Karpas-422 (cell line): Measurements from ENCODE around the gene SEMA4B. TPM values are rescaled to one million over a fixed set of nuclear protein-coding genes. Genes with fewer than 3 reads are reported as not detected.

Experiments used
- DNase-seq: peaks from one replicate; pipeline ENCODE4 v3.0.0-alpha.2; 2015
- H2AFZ ChIP-seq: fragments of 200-600 bp; sonication (generic); 2 replicates; pipeline ENCODE4 v1.6.1; 2014; ENCODE audit warnings: antibody characterized with exemption, low read length, mixed read lengths
- H3K27ac ChIP-seq: fragments of 200-600 bp; sonication (generic); 2 replicates; pipeline ENCODE4 v1.5.1; 2014; ENCODE audit warnings: mild to moderate bottlenecking, low read length, moderate library complexity
- H3K27me3 ChIP-seq: fragments of 200-600 bp; sonication (generic); 2 replicates; pipeline ENCODE4 v1.6.1; 2014; ENCODE audit warnings: low read length, mixed read lengths
- H3K36me3 ChIP-seq: fragments of 200-600 bp; sonication (generic); 2 replicates; pipeline ENCODE4 v1.6.1; 2014; ENCODE audit warnings: low read length, mixed read lengths; ENCODE audit not compliant: insufficient read depth
- H3K4me1 ChIP-seq: fragments of 200-600 bp; sonication (generic); 2 replicates; pipeline ENCODE4 v1.6.1; 2014; ENCODE audit warnings: mild to moderate bottlenecking, low read length, mixed read lengths
- H3K4me2 ChIP-seq: fragments of 200-600 bp; sonication (generic); 2 replicates; pipeline ENCODE4 v1.6.1; 2014; ENCODE audit warnings: low read length, low read depth, mild to moderate bottlenecking; ENCODE audit not compliant: poor library complexity, severe bottlenecking
- H3K4me3 ChIP-seq: fragments of 200-600 bp; sonication (generic); 2 replicates; pipeline ENCODE4 v1.5.1; 2014; ENCODE audit warnings: mild to moderate bottlenecking, antibody characterized with exemption, low read length, mixed read lengths
- H3K79me2 ChIP-seq: fragments of 200-600 bp; sonication (generic); 2 replicates; pipeline ENCODE4 v1.6.1; 2014; ENCODE audit warnings: mild to moderate bottlenecking, low read length, mixed read lengths
- H3K9ac ChIP-seq: fragments of 200-600 bp; sonication (generic); 2 replicates; pipeline ENCODE4 v1.6.0; 2014; ENCODE audit warnings: low read length
- H3K9me2 ChIP-seq: fragments of 200-600 bp; sonication (generic), shearing (Covaris generic); replicated peaks from 2 replicates; pipeline ENCODE4 v1.6.0; 2014; ENCODE audit warnings: mild to moderate bottlenecking, low read length, moderate library complexity; ENCODE audit not compliant: insufficient read depth
- H3K9me3 ChIP-seq: fragments of 300-700, 200-600 bp; sonication (generic); 2 replicates; pipeline ENCODE4 v1.6.1; 2014; ENCODE audit warnings: low read length, mixed read lengths
- H4K20me1 ChIP-seq: fragments of 200-600 bp; sonication (generic); 2 replicates; pipeline ENCODE4 v1.6.1; 2014; ENCODE audit warnings: mild to moderate bottlenecking, antibody characterized with exemption, low read length, low read depth; ENCODE audit not compliant: insufficient read depth
- total RNA-seq: library from RNA; depleted of rRNA; stranded (reverse); fragments of >200 nt; shearing (Covaris generic); gene quantifications from 2 replicates; pipeline ENCODE4 v1.2.3, GENCODE V29; 2014; ENCODE audit warnings: low replicate concordance

The SEMA4B gene
- total RNA-seq, 1 experiment from 2014 or later, result 65.1 TPM

DNA sequence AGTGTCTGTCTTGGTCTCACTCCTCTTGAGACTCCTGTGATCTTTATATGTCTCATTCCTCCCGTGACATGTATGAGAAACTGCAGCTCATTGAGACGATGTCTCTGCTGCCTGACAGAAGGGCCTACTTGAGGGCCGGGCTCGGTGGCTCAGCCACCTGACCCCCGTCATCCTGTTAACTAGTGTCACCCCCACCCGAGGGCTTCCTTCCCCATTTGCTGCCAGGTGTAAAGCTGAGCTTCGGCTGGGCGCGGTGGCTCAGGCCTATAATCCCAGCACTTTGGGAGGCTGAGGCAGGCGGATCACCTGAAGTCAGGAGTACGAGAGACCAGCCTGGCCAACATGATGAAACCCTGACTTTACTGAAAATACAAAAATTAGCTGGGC lies 12.7 kb downstream of the SEMA4B start:
- Histone ChIP-seq H2AFZ (no peak overlapping the region), H3K27ac (no peak overlapping the region), H3K4me3 (no peak overlapping the region)

DNA sequence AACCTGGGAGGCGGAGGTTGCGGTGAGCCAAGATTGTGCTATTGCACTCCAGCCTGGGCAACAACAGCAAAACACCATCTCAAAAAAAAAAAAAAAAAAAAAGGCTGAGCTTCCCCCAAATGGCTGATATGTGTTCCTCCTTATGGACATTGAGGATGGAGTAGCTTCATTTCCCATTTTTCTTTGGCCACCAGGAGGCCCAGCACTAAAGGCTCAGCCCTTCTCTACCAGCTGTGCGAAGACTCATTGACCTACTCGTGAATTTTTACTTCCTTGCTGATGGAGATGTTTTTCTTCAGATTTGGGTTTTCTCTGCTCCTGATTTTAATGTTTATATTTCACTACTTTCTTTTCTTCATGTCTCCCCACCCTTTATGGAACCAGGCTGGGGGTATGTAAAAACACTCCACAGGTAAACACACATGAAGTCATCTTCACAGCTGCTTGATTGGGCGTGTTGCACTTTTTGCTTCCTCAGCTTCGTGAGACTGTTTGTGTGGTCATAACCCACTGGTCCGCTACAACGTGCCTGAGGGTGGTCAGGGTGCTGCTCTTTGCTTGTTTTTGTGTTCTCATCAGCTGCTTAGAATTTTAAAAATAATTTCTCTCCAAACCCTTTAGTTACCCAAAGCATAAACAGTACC lies 13.5 kb downstream of the SEMA4B start:
- Histone ChIP-seq H3K4me1 (peaks cover 57% of the 10 kb centered on the region), H3K9me3 (no peaks in the 10 kb centered on the region), H3K27me3 (no peaks in the 10 kb centered on the region), H3K9me2 (no peaks in the 10 kb centered on the region), H3K27ac (peak overlapping the region; percentile 42; the same call in 1 of the 2 replicates), H3K9ac (no peak overlapping the region), H3K79me2 (peaks cover 55% of the 10 kb centered on the region), H2AFZ (no peak overlapping the region), H3K4me3 (no peak overlapping the region), H3K4me2 (no peak overlapping the region), H3K36me3 (peaks cover 6% of the 10 kb centered on the region; the same call in 1 of the 2 replicates), H4K20me1 (no peaks in the 10 kb centered on the region)
- DNase-seq, result no peak

More for the DNA sequence above, 12.7 kb downstream of the SEMA4B start:
- Histone ChIP-seq H3K36me3 (peaks cover 6% of the 10 kb centered on the region; the same call in 1 of the 2 replicates), H3K9me2 (no peaks in the 10 kb centered on the region), H3K4me1 (peaks cover 50% of the 10 kb centered on the region), H3K4me2 (no peak overlapping the region), H3K79me2 (peaks cover 61% of the 10 kb centered on the region), H4K20me1 (no peaks in the 10 kb centered on the region), H3K9ac (no peak overlapping the region), H3K27me3 (no peaks in the 10 kb centered on the region), H3K9me3 (no peaks in the 10 kb centered on the region)
- no peak for DNase-seq

DNA sequence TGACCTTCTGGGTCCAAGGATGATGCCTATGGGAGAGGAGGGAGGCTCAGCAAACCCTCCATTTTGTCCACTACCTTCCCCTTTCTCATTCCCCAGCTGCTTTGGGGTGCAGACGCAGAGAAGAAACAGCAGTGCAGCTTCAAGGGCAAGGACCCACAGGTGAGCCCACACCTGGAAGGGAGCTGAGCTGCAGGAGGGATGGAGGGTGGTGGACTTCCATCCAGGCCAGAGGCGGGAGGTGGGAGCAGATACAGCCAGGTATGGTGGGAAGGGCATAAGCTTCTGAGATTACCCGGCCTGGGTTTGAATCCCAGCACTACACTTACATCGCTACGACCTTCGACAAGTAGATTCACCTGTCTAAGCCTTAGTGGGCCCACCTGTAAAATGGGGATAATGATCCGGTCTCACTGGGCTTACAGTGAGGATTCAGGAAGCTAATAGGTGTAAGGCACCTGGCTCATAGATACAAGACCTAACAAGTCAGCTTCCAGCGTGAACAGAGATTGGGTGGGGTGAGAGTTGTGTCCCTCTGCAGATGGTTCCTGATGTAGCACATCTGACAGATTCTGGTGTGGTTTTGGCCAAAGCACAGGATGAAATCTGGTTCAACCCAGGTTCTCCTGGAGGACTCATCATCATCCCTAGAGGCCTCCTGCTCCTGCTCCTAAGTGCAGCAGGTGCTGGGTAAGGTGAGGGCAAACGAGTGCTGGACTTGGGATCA lies 16.7 kb downstream of the SEMA4B start:
- Histone ChIP-seq H3K9me2 (no peaks in the 10 kb centered on the region), H3K36me3 (peaks cover 12% of the 10 kb centered on the region; the same call in 1 of the 2 replicates), H3K4me3 (no peak overlapping the region), H3K9ac (0 out of 2 replicates have a peak overlapping the region, but pooled peaks have one; percentile 31), H3K27ac (peak overlapping the region; percentile 80), H3K4me2 (peak overlapping the region; percentile 35), H3K27me3 (no peaks in the 10 kb centered on the region), H4K20me1 (no peaks in the 10 kb centered on the region), H3K4me1 (peaks cover 57% of the 10 kb centered on the region), H3K9me3 (no peaks in the 10 kb centered on the region), H3K79me2 (peaks cover 28% of the 10 kb centered on the region), H2AFZ (no peak overlapping the region)
- no peak for DNase-seq

DNA sequence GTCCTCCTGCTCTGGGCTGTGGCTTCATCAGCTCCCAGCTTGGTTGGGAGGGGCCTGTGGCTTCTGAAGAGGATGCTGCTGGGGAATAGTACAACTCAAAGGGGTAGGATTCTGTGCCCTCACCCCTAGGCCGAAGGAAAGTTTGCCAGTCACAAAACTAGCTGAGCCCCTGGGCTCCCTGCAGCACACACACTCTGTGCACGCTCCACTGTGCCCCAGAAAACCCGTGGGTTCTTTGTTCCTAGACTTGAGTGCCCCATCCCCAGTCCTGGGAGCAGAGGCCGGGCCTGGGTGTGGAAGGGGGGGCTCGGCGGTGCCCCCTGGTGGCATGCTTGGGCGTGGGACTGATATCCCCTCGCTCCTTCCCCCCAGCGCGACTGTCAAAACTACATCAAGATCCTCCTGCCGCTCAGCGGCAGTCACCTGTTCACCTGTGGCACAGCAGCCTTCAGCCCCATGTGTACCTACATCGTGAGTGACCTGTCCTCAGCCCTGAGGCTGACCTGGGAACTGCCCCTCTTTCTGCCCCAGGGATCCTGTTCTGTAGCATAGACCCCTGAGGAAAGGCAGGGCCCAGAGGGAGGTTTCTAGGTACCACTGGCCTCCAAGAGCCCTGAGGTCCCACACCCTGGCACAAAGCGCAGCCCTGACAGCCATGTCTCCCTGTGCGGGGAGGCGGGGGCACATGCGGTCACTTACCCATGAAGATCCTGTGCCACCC lies 18.5 kb downstream of the SEMA4B start:
- H4K20me1 ChIP-seq, result no peaks in the 10 kb centered on the region
- H3K4me3 ChIP-seq, result no peak overlapping the region
- H3K9me2 ChIP-seq, result no peaks in the 10 kb centered on the region
- 0 out of 2 replicates have a peak overlapping the region, but pooled peaks have one; percentile 12 for H3K9ac ChIP-seq
- H3K79me2 ChIP-seq, result peaks cover 19% of the 10 kb centered on the region
- H3K27me3 ChIP-seq, result no peaks in the 10 kb centered on the region
- peaks cover 19% of the 10 kb centered on the region; the same call in 1 of the 2 replicates for H3K36me3 ChIP-seq
- peak overlapping the region; percentile 12; the same call in 1 of the 2 replicates for H3K27ac ChIP-seq
- H3K4me2 ChIP-seq, result no peak overlapping the region
- peak; percentile 85 for DNase-seq
- H3K9me3 ChIP-seq, result no peaks in the 10 kb centered on the region
- H2AFZ ChIP-seq, result no peak overlapping the region
- peaks cover 47% of the 10 kb centered on the region for H3K4me1 ChIP-seq

DNA sequence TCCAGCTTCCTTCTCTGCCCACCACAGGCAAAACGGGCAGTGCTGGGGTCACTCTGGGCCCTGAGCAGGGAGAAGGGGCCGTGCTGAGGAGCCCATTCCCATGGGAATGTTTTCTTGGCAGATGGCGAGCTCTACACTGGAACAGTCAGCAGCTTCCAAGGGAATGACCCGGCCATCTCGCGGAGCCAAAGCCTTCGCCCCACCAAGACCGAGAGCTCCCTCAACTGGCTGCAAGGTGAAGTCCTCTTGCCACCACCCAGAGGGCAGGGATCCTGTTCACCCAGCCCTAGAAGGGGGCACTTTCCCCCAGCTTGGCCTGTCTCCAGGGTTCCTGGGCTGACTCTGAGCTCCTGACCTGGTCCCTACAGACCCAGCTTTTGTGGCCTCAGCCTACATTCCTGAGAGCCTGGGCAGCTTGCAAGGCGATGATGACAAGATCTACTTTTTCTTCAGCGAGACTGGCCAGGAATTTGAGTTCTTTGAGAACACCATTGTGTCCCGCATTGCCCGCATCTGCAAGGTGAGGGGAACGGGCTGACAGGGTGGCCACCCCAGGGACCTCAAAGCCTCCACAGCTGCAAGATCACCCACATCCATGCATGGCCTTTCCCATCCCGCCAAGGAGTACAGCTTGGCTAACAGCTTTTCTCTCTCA lies 20.2 kb downstream of the SEMA4B start:
- no peak overlapping the region for H2AFZ ChIP-seq
- DNase-seq, result peak; percentile 83
- peaks cover 7% of the 10 kb centered on the region for H3K79me2 ChIP-seq
- no peak overlapping the region for H3K4me2 ChIP-seq
- no peaks in the 10 kb centered on the region for H3K27me3 ChIP-seq
- H3K9ac ChIP-seq, result no peak overlapping the region
- H3K9me3 ChIP-seq, result no peaks in the 10 kb centered on the region
- H3K9me2 ChIP-seq, result no peaks in the 10 kb centered on the region
- H3K4me3 ChIP-seq, result no peak overlapping the region
- no peaks in the 10 kb centered on the region for H4K20me1 ChIP-seq
- no peak overlapping the region for H3K27ac ChIP-seq
- peaks cover 30% of the 10 kb centered on the region for H3K4me1 ChIP-seq
- peaks cover 21% of the 10 kb centered on the region; the same call in 1 of the 2 replicates for H3K36me3 ChIP-seq

DNA sequence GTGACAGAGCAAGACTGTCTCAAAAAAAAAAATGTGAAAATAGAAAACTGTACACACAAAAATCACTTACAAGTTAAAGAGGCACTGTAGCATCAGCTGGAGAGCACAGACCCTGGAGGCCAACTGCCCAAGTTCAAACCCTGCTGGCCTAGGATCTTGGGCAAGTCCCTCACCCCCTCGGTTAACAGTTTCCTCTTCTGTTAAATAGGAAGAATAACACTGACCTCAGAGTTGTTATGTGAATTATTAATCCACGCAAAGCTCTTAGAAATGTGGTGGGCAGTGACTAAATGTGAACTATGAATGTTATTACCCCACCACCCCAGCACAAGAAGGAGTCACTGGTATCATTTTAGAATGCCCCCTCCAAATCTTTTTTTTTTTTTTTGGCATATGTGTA lies 21.4 kb downstream of the SEMA4B start:
- H3K9ac ChIP-seq, result no peak overlapping the region
- peaks cover 18% of the 10 kb centered on the region for H3K4me1 ChIP-seq
- H2AFZ ChIP-seq, result no peak overlapping the region
- H3K27me3 ChIP-seq, result no peaks in the 10 kb centered on the region
- H3K9me3 ChIP-seq, result no peaks in the 10 kb centered on the region
- H3K36me3 ChIP-seq, result peaks cover 15% of the 10 kb centered on the region; the same call in 1 of the 2 replicates
- H3K27ac ChIP-seq, result no peak overlapping the region
- no peak for DNase-seq
- H4K20me1 ChIP-seq, result no peaks in the 10 kb centered on the region
- no peaks in the 10 kb centered on the region for H3K79me2 ChIP-seq
- no peak overlapping the region for H3K4me2 ChIP-seq
- H3K4me3 ChIP-seq, result no peak overlapping the region
- no peaks in the 10 kb centered on the region for H3K9me2 ChIP-seq

DNA sequence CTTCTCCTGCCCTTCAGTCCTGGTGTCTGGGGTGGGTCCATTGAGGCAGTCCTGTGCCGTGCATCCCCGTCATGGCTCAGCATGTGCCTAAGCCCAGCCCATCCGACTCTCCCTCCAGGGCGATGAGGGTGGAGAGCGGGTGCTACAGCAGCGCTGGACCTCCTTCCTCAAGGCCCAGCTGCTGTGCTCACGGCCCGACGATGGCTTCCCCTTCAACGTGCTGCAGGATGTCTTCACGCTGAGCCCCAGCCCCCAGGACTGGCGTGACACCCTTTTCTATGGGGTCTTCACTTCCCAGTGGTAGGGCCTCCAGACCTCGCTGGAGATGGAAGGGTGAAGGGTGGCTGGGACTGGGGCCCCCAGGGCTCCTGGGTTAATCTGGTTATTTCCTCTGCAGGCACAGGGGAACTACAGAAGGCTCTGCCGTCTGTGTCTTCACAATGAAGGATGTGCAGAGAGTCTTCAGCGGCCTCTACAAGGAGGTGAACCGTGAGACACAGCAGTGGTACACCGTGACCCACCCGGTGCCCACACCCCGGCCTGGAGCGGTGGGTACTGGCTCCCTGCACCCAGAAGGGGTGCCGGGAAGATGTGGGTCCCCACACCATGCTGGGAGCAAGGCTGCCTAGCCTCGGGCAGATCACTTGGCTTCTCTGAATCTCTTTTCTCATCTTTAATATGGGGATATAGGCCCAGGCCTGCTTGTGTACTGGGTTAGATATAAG lies 22.5 kb downstream of the SEMA4B start:
- H3K36me3 ChIP-seq, result peaks cover 15% of the 10 kb centered on the region
- no peak overlapping the region for H3K4me3 ChIP-seq
- no peaks in the 10 kb centered on the region for H3K27me3 ChIP-seq
- H3K9me3 ChIP-seq, result no peaks in the 10 kb centered on the region
- DNase-seq, result no peak
- no peak overlapping the region for H3K4me2 ChIP-seq
- no peaks in the 10 kb centered on the region for H3K9me2 ChIP-seq
- no peak overlapping the region for H3K27ac ChIP-seq
- no peaks in the 10 kb centered on the region for H4K20me1 ChIP-seq
- peaks cover 9% of the 10 kb centered on the region for H3K4me1 ChIP-seq
- no peak overlapping the region for H2AFZ ChIP-seq
- no peaks in the 10 kb centered on the region for H3K79me2 ChIP-seq
- no peak overlapping the region for H3K9ac ChIP-seq
